Activated T-cell treated with anti-CD3 and anti-CD28 coated beads, Interleukin-2, amount 50 U/mL, for 24 hours (primary cell): ENCODE data around the gene LRRK2.
A peak's percentile ranks its signal among the peaks of the same experiment; 100 is the strongest.

ENCODE experiments used
- DNase-seq: peaks from one replicate; pipeline ENCODE4 v3.0.0-alpha.2; 2020
- H3K27ac Mint-ChIP-seq: 2 replicates; pipeline ENCODE4 v1.8.0; 2020; ENCODE audit warnings: mild to moderate bottlenecking, mixed read lengths
- H3K27me3 Mint-ChIP-seq: 2 replicates; pipeline ENCODE4 v1.8.0; 2020; ENCODE audit warnings: mixed read lengths
- H3K36me3 Mint-ChIP-seq: 2 replicates; pipeline ENCODE4 v1.8.0; 2020; ENCODE audit warnings: low read depth, mixed read lengths
- H3K4me1 Mint-ChIP-seq: 2 replicates; pipeline ENCODE4 v1.8.0; 2020; ENCODE audit warnings: low read depth, mixed read lengths
- H3K4me3 Mint-ChIP-seq: 2 replicates; pipeline ENCODE4 v1.8.0; 2020; ENCODE audit warnings: mild to moderate bottlenecking, moderate library complexity, mixed read lengths
- H3K9me3 Mint-ChIP-seq: 2 replicates; pipeline ENCODE4 v1.8.0; 2020; ENCODE audit warnings: mixed read lengths

The LRRK2 gene

DNA sequence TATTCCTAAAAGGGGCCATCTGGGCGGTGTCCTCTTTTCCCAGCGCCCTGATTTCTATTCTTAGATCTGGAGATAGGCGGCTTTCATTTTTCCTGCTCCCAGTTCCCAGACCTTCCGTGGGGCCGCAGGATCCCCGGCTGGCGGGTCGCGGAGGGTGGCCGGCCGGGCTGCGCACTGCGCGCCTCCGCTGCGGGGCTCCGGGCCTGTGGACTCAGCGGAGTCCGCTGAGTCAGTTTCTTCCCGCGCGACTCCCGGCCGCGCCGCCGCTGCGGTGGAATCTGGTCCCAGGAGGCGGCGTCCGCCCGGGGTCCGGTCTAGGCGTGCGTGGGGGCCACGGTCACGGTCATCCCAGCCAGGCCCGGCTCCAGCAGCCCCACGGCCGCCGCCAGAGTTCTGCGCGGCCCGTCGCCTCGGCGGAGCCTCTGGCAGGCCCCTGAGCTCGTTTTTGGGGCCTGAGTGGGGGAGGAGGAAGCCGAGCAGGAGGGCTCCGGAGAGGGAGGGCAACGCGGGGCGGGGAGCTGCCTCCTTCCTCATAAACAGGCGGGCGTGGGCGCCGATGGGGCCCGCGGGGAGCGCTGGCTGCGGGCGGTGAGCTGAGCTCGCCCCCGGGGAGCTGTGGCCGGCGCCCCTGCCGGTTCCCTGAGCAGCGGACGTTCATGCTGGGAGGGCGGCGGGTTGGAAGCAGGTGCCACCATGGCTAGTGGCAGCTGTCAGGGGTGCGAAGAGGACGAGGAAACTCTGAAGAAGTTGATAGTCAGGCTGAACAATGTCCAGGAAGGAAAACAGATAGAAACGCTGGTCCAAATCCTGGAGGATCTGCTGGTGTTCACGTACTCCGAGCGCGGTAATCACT lies at the start of gene LRRK2:
Gene LRRK2 (plus strand): TSS at position 559 of the 853 bp plus-strand sequence. CDS start 135 bp downstream, at position 694.
- DNase-seq = peak; percentile 55
- Mint-ChIP-seq H3K36me3 (no peaks in the 10 kb centered on the region), H3K4me3 (peak within 1 kb of the TSS; percentile 45), H3K27ac (no peak within 1 kb of the TSS), H3K4me1 (peaks cover 13% of the 10 kb centered on the region), H3K9me3 (no peaks in the 10 kb centered on the region), H3K27me3 (peaks cover 55% of the 10 kb centered on the region)

DNA sequence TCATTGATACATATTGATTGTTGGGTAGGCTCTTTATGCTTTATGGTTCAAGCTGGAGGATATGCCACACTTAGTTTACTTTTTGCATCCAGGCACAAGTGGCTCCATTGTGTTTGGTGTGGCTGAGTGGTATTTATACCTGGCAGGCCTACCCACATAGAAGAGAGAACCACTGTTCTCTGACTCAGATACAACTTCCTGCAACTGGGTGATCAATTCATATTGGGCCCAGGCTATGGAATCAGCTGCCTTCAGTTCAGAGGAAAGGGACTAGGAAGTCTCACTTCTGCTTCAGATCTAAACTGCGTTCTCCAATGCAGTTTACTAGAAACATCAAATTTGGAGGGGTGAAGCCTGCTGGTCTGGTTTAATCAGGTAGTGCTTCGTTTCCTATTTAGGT lies 49.8 kb upstream of the LRRK2 start:
- Mint-ChIP-seq H3K4me1 (peaks cover 1% of the 10 kb centered on the region), H3K36me3 (no peaks in the 10 kb centered on the region), H3K9me3 (no peaks in the 10 kb centered on the region), H3K27me3 (peaks cover 15% of the 10 kb centered on the region), H3K4me3 (no peak overlapping the region), H3K27ac (no peak overlapping the region)
- no peak for DNase-seq

- DNase-seq = no peak
- Mint-ChIP-seq H3K36me3 (no peaks in the 10 kb centered on the region), H3K4me3 (no peak overlapping the region), H3K27ac (no peak overlapping the region), H3K27me3 (peaks cover 14% of the 10 kb centered on the region), H3K9me3 (no peaks in the 10 kb centered on the region), H3K4me1 (peaks cover 1% of the 10 kb centered on the region)
Measured at GRCh38 chr12:40175489-40175888, 49.3 kb upstream of the LRRK2 start.

DNA sequence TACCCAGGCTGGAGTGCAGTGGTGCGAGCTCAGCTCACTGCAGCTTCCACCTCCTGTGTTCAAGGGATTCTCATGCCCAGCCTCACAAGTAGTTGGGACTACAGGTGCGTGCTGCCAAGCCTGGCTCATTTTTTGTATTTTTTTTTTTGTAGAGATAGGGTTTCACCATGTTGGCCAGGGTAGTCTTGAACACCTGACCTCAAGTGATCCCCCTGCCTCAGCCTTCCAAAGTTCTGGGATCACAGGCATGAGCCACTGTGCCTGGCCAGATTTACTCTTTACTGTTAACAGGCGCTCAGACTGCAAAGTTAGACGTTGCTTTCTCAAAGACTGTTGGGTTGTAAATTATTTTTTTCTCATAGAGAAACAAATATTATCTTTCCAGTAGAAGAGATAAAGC lies 46.1 kb upstream of the LRRK2 start:
- Mint-ChIP-seq H3K27me3 (peaks cover under 1% of the 10 kb centered on the region), H3K36me3 (no peaks in the 10 kb centered on the region), H3K9me3 (no peaks in the 10 kb centered on the region)

DNA sequence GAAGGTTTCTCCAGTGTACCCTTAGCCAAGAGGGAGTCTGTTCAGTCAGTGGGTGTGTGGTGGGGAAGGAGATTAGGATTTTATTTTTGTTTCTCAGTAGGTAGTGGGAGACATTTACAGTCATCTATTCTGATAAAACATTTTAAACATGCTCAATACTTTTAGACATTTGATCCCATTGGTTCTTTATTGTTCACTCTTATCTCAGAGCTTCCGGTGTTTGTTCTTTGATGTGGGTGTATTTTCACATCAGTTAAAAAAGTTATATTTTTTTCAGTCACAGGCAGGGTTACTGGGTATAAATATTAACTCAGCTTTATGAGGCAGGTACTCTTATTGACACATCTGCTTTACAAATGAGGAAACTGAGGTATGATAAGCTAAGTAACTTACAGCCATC lies 43.3 kb upstream of the LRRK2 start:
- no peaks in the 10 kb centered on the region for H3K36me3 Mint-ChIP-seq
- peaks cover 10% of the 10 kb centered on the region for H3K4me1 Mint-ChIP-seq
- no peak overlapping the region for H3K4me3 Mint-ChIP-seq
- DNase-seq = no peak
- H3K27ac Mint-ChIP-seq = no peak overlapping the region
- H3K27me3 Mint-ChIP-seq = no peaks in the 10 kb centered on the region
- H3K9me3 Mint-ChIP-seq = no peaks in the 10 kb centered on the region

More for the DNA sequence above, 46.1 kb upstream of the LRRK2 start:
- Mint-ChIP-seq H3K4me3 (no peak overlapping the region), H3K4me1 (peaks cover 10% of the 10 kb centered on the region), H3K27ac (no peak overlapping the region)
- no peak for DNase-seq

DNA sequence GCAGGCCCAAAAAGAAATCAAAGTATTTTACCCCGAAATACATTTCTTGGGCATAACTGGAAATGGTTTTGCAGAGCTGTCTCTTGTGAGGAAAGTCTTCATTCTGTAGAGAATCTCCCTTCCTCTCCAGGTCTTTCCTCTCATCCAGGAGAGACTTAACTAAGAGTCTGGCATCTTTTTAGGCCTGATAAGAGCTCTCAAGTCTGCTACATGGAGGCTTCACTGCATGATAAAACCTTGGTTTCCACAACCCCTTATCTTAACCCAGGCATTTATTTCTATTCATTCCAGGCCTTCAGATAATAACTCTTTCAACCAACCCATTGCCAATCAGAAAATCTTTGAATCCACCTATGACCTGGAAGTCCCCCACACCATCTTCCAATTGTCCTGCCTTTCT lies 41.1 kb upstream of the LRRK2 start:
- peaks cover 3% of the 10 kb centered on the region for H3K27me3 Mint-ChIP-seq
- H3K4me1 Mint-ChIP-seq = peaks cover 10% of the 10 kb centered on the region
- no peaks in the 10 kb centered on the region for H3K36me3 Mint-ChIP-seq
- DNase-seq = no peak
- peaks cover 4% of the 10 kb centered on the region for H3K9me3 Mint-ChIP-seq
- H3K27ac Mint-ChIP-seq = no peak overlapping the region
- H3K4me3 Mint-ChIP-seq = no peak overlapping the region

DNA sequence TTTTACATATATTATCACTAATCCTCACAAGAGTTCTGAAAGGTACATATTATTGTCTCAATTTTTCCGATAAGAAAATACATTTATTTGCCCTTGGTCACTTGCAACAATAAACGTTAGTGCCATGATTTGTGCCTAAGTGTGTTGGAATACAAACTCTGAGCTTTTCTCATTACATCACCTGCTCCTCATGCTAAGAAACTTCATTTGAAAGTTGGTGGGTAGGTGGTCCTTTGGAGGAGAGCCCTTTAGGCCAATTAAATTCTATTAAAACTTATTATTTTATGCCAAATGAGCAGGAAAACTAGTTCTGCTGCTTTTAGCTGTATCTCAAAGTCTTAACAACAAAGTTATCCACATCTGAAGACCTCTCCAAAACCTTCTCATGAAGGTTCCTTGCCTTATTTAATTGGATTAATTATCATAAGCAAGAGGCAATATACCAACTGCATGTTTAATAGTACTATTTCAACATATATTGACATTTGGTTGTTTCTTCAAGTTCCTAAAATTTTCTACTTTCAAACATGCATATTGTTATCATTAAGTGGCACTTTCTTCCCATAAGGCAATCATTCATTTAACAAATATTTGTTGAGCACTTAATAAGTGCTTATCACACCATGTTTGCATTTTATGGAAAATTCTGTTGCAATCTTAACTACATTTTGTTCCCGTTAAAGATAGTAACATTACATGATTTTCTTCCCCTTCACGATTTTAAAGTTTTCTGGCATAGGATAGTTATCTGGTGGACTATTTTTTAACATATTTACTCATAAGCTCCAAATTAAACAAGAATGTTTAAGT lies 40.1 kb upstream of the LRRK2 start:
- Mint-ChIP-seq H3K27ac (no peak overlapping the region), H3K27me3 (peaks cover 3% of the 10 kb centered on the region), H3K4me3 (no peak overlapping the region), H3K4me1 (peaks cover 10% of the 10 kb centered on the region), H3K36me3 (no peaks in the 10 kb centered on the region), H3K9me3 (peaks cover 6% of the 10 kb centered on the region)
- no peak for DNase-seq

DNA sequence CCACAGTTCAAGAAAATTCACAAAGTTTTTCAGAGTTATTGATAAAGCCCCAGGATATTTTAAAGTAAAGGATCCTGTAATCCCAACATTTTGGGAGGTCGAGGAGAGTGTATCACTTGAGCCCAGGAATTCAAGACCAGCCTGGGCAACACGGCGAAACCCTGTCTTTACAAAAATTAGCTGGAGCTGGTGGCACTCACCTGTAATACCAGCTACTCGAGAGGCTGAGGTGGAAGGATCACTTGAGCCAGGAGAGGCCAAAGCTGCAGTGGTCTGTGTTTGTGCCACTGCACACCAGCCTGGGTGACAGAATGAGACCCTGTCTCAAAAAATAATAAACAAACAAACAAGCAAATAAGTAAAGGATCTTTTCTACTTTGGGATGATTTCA lies 39.5 kb upstream of the LRRK2 start:
- H3K27ac Mint-ChIP-seq = no peak overlapping the region
- H3K9me3 Mint-ChIP-seq = peaks cover 9% of the 10 kb centered on the region
- peaks cover 3% of the 10 kb centered on the region for H3K27me3 Mint-ChIP-seq
- no peaks in the 10 kb centered on the region for H3K36me3 Mint-ChIP-seq
- no peak for DNase-seq
- H3K4me3 Mint-ChIP-seq = no peak overlapping the region
- peaks cover 8% of the 10 kb centered on the region for H3K4me1 Mint-ChIP-seq

DNA sequence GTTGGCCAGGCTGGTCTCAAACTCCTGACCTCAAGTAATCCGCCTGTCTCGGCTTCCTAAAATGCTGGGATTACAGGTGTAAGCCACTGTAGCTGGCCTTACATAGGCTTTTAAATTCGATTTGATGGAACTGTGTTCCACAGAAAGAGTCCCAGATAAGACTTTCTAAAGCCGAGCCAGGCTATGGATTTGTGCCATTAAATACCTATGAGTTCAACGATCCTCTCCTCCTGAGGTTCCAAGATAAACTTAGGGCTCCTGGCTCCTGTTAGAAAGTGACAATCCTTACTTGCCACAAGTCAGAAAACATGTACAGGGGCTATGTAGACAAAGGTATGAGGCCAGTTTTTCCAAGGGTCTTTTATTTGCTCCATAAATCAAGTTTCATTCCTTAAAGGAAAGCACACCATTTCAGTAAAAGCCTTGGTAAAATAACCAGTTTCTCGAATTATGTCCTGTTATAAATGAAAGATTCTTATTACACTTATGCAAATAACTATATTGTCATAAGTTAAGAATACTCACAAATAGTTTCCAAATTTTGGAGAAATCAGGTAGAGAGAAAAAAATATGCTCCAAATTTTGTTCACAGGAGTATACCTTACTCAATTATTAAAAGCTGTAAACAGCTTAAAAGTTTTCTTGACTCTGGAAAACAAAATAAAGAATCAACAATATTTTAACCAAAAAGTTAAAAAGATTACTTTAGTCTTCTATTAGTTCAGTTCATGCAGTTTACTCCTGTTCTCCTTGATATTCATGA lies 36.1 kb upstream of the LRRK2 start:
- Mint-ChIP-seq H3K9me3 (peaks cover 9% of the 10 kb centered on the region), H3K27me3 (peaks cover 3% of the 10 kb centered on the region), H3K36me3 (no peaks in the 10 kb centered on the region), H3K4me3 (no peak overlapping the region), H3K27ac (no peak overlapping the region), H3K4me1 (peaks cover 8% of the 10 kb centered on the region)
- no peak for DNase-seq

GRCh38 chr12:40192704-40193255 lies 32.0 kb upstream of the LRRK2 start:
- H3K4me1 Mint-ChIP-seq = peaks cover 8% of the 10 kb centered on the region
- DNase-seq = no peak
- H3K27ac Mint-ChIP-seq = no peak overlapping the region
- H3K9me3 Mint-ChIP-seq = peaks cover 8% of the 10 kb centered on the region
- H3K27me3 Mint-ChIP-seq = no peaks in the 10 kb centered on the region
- no peaks in the 10 kb centered on the region for H3K36me3 Mint-ChIP-seq
- no peak overlapping the region for H3K4me3 Mint-ChIP-seq

GRCh38 chr12:40194846-40195245 lies 30.0 kb upstream of the LRRK2 start:
- peaks cover 8% of the 10 kb centered on the region for H3K4me1 Mint-ChIP-seq
- H3K27ac Mint-ChIP-seq = no peak overlapping the region
- peaks cover 2% of the 10 kb centered on the region for H3K9me3 Mint-ChIP-seq
- H3K36me3 Mint-ChIP-seq = no peaks in the 10 kb centered on the region
- no peak overlapping the region for H3K4me3 Mint-ChIP-seq
- DNase-seq = no peak
- H3K27me3 Mint-ChIP-seq = no peaks in the 10 kb centered on the region

- no peaks in the 10 kb centered on the region for H3K36me3 Mint-ChIP-seq
- no peaks in the 10 kb centered on the region for H3K9me3 Mint-ChIP-seq
- peaks cover 3% of the 10 kb centered on the region for H3K27me3 Mint-ChIP-seq
- no peak overlapping the region for H3K4me3 Mint-ChIP-seq
- DNase-seq = no peak
- H3K27ac Mint-ChIP-seq = no peak overlapping the region
- peaks cover 5% of the 10 kb centered on the region for H3K4me1 Mint-ChIP-seq
Measured at GRCh38 chr12:40197590-40197989, 27.2 kb upstream of the LRRK2 start.

GRCh38 chr12:40198601-40199000 lies 26.2 kb upstream of the LRRK2 start:
- no peak overlapping the region for H3K4me3 Mint-ChIP-seq
- peaks cover 3% of the 10 kb centered on the region for H3K27me3 Mint-ChIP-seq
- no peaks in the 10 kb centered on the region for H3K36me3 Mint-ChIP-seq
- H3K27ac Mint-ChIP-seq = no peak overlapping the region
- DNase-seq = no peak
- no peaks in the 10 kb centered on the region for H3K9me3 Mint-ChIP-seq
- no peaks in the 10 kb centered on the region for H3K4me1 Mint-ChIP-seq
